ENCODE measurements around the gene EFHC1.
"Not testable (repeated sequence)": the region's sequence is repeated elsewhere in the genome, so short reads cannot be mapped to it uniquely, and the experiment has no call there.

EFHC1 gene

DNA sequence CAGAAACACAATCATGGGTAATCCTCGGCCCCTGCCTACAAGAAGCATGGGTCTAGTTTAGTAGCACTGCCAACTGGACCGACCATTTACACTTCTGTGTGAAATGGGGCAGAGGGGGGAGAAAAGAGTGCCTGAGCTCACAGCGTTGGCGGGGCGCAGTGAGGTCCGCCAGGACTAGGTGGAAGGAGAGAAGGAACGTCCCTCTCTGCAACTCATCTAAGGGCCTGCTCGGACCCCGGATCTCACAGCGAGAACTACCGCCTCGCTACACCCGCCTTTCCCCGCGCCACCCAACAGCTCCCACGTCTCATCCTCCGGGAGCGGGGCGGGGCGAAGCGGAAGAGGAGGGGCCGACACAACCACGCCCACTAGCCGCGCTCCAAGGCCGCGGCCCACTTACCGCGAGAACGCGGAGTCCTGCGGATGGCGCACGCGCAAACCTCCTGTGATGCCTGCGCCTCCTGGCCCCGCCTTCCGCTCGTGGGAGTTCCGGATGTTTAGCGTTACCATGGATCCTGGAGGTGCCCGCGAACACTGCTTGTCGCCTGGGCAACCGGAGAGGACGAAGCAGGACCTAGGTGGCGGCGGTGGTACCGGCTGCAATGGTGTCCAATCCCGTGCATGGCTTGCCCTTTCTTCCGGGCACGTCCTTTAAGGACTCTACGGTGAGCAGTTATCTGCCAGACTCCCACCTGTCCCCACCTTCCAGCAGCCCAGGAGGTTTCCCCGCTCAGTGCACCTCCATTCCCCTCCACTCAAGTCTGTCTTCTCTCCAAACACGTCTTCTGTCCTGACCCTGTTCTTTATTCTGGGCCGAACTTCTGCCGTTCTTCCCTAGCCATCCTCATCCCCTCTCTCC is at the start of gene EFHC1:
EFHC1 (plus strand) TSS at position 534 of the 859 bp plus-strand sequence; CDS start at position 603, 69 bp downstream.
- DNase-seq, result peak; percentile 77 to 91

DNA sequence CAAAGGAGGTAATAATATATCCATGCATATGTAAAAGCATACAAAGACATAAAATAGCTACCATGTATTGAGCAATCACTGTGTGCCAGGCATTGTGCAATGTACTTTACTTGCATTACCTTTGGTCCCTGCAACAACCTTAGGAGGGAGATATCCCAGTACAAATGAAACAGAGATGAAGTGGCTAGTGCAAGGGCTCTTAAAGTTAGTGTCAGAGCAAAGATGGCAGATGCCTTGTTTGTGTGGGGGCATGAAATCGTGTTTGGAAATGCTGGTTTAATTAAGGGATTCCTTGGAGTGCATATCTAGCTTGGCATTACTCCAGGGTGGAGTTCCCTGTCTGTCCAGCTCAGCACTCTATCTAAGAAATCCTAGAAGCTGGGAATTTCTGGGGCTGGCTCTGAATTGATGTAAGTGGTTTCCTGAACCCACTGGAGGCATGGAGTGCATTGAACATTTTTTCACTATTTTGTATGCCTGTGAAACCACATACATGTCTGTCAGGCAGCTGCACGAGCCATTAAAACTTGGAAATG is 48.4 kb upstream of the EFHC1 start:
- DNase-seq, result no peak

DNA sequence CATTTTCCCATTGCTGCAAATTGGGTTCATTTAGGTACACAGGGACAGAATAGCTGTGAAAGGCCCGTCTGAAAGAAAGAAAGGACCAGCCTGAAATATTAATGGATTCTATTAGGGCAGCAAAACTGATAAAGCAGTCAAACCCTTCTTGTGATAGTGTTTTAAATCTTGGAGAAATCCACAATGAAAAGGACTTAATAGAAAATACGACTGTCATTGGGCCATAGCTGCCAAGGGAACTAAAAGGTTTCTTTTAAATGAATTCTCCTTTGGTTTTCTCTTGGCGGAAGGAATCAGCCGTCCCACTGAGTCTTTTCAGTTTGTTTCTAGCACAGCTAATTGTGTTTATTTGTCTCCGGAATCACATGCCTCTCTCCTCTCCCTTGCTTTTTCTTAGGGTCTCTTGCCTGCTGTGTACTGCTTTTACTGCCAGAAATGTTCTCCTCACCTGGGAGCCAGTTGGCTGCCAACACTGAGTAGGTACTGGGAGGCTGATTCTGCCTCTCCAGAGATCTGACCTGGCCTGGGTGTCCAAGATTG is 46.9 kb upstream of the EFHC1 start:
- DNase-seq, result no peak

GRCh38 chr6:52374247-52374646 is 45.9 kb upstream of the EFHC1 start:
- no peak for DNase-seq

DNA sequence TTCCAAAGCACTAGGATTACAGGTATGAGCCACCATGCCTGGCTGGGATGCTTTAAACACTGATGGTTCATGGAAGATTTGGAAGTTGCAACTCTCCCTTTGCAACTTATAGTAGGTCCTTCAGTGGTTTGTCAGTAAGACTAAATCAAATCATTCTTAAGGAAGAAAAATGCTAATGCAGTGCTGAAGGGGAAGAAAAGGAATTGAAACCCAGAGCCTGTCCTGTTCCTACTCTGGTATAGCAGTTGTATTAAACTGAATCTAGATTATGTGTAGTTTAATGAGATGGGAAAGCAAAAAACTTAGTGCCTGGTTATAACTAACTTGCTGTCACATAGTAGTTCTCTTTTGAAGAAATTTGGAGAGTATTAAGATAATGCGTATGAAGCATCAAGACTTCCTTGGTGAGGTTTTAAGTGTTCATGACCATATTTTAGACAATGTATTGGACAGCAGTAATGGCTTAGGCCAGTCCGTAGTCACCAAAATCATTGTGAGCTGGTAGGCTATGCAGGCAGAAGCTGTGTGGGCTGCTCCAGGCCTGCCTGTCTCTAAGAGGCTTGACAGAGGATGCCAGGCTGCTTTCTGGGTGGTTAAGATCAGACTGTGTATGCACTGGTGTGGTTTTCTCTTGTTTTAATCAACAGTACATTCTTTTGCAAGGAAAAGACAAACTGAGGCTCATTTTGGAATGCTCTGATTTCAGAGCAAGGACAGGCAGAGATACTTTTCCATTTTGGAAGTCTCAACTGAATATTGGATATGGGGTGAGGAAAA is 44.2 kb upstream of the EFHC1 start:
- DNase-seq, result no peak

- DNase-seq, result no peak
Observed at GRCh38 chr6:52376763-52377162, 43.4 kb upstream of the EFHC1 start.

GRCh38 chr6:52377538-52378221 is 42.5 kb upstream of the EFHC1 start:
- DNase-seq, result no peak

DNA sequence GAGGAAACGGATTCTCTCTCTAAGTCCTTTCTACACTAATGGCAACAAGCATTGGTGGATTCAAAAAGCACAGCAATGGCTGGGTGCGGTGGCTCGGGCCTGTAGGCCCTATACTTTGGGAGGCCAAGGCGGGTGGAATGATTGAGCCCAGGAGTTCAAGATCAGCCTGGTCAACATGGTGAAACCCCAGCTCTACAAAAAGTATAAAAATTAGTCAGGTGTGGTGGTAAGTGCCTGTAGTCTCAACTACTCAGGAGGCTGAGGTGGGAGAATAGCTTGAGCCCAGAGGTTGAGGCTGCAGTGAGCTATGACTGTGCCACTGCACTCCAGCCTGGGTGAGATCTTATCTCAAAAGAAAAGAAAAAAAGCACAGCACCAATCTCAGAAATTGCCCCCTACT is 38.9 kb upstream of the EFHC1 start:
- DNase-seq, result no peak

GRCh38 chr6:52384145-52384766 is 35.9 kb upstream of the EFHC1 start:
- DNase-seq, result no peak

DNA sequence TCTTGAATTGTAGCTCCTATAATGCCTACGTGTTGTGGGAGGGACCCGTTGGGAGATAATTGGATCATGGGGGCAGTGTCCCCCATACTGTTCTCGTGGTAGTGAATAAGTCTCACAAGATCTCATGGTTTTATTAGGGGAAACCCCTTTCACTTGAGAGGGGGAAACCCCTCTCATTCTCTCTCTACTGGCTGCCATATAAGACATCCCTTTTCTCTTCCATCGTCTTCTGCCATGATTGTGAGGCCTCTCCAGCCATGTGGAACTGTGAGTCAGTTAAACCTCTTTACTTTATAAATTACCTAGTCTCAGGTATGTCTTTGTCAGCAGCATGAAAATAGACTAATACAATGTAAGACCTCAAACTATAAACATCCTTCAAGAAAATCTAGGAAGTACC is 35.1 kb upstream of the EFHC1 start:
- DNase-seq, result no peak

DNA sequence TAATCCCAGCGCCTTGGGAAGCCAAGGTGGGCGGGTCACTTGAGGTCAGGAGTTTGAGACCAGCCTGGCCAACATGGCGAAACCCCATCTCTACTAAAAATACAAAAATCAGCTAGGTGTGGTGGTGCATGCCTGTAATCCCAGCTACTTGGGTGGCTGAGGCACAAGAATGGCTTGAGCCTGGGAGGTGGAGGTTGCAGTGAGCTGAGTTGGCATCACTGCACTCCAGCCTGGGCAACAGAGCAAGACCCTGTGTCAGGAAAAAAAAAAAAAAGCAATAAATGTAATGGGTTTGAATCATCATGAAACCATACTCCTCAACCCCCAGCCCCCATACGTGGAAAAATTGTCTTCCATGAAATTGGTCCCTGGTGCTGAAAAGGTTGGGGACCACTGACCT is 32.0 kb upstream of the EFHC1 start:
- not testable (repeated sequence) for DNase-seq

GRCh38 chr6:52388790-52389189 is 31.4 kb upstream of the EFHC1 start:
- DNase-seq, result peak; percentile 22 to 65

DNA sequence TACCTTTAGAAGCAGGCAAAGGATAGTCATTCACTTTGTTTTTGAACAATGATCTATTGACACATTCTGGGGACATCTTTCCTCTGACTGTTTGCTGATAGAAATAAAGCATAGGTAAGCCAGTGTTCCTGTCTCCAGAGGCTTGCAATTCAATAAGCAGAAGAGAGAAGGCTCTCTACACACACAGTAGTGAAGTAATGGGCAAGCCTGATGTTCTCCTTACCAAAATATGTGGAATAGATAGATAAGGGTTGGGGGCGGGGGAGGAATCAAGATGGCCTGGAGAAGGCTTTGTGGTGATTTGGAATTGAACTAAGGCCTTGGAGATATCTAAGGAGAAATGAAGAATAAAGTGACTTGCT is 30.9 kb upstream of the EFHC1 start:
- no peak for DNase-seq

DNA sequence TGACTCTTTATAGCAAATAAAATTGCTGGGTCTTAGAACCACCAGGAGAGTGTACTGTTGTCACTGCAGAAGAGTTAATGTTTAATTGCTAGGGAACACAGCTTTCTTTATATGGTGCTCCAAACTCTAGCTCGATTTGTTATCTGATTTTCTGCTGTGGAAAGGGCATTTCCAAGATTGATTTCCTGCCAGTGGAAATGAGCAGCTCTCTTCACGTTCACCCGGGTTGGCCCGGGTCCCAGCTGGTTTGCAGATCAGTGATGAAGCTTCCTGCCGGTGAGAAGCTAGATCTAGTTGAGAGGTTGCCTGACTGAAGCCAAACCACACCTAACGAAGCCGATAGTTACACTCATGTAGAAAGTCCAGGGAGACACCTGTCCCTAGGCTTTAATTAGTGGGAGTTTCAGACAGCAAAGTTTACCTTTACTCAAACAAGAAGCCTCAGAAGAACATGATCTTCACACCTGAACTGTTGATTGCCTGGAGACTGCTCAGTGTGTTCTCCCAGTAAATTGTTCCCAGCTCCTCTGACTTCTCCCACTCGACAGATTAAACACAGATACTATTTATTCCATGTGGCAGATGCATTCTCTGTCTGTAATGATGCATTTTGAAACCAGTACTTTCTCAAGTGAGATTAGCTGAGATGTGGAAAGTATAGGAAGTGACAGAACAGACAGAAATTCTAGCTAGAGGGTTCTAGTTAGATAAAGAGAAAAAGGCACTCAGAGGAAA is 30.3 kb upstream of the EFHC1 start:
- DNase-seq, result peak in 1 of 2 experiments; percentile 54

DNA sequence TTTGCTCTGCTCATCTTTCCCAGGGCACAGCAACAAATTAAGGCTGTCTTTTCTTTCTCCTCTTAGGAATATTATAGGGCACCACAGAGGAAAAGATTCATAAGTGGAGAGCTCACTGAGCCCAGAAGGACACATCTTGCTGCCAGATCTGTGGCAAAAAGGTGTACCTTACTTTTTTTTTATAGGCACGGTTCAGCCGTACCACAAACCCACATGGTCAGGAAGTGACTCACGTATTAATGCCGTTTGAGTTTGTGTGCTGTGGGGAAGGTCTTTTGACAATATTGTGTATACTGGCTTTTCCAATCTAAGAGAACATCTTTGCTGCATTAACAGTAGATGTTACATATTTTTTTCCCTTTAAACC is 29.8 kb upstream of the EFHC1 start:
- DNase-seq, result no peak

DNA sequence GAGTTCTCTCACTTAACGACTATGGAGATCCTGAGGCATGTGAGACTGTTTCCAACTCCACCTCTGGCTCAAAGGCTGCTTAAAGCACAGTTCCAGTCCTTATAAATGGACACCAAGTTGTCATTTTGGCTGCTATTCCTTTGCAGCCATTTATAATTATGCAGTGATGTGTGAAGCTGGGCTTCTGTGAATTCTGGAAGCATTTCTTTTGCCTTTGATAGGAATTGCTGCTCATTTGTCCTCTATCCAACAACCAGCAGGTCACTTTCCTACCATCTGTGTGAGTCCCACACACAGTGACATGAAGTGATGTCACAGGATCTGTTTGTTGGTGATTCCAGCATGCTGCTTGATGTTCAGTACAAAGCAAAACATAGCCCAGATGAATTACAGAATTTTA is 28.5 kb upstream of the EFHC1 start:
- DNase-seq, result peak; percentile 96 to 99

- no peak for DNase-seq
Observed at GRCh38 chr6:52392944-52393343, 27.2 kb upstream of the EFHC1 start.

DNA sequence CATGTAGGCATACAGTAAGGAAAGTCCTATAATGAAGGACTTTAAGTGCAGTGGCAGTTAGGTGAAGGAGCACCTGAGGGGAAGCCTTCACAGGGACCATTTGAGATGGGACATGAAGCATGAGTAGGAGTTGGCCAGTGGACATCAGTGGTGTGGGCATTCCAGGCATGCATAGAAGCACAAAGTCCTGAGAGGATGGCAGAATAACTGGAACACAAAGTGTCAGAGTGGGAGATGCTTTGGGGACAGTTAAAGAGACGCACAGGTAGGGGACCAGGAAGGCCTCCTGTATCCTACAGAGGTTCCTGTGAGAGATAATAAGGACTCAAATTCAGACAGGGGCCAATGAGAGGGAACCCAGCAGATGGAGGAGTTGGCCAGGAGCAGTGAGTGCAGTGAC is 26.4 kb upstream of the EFHC1 start:
- DNase-seq, result no peak

- no peak for DNase-seq
Observed at GRCh38 chr6:52394251-52394666, 25.9 kb upstream of the EFHC1 start.

- DNase-seq, result no peak
Observed at GRCh38 chr6:52395969-52396368, 24.2 kb upstream of the EFHC1 start.

DNA sequence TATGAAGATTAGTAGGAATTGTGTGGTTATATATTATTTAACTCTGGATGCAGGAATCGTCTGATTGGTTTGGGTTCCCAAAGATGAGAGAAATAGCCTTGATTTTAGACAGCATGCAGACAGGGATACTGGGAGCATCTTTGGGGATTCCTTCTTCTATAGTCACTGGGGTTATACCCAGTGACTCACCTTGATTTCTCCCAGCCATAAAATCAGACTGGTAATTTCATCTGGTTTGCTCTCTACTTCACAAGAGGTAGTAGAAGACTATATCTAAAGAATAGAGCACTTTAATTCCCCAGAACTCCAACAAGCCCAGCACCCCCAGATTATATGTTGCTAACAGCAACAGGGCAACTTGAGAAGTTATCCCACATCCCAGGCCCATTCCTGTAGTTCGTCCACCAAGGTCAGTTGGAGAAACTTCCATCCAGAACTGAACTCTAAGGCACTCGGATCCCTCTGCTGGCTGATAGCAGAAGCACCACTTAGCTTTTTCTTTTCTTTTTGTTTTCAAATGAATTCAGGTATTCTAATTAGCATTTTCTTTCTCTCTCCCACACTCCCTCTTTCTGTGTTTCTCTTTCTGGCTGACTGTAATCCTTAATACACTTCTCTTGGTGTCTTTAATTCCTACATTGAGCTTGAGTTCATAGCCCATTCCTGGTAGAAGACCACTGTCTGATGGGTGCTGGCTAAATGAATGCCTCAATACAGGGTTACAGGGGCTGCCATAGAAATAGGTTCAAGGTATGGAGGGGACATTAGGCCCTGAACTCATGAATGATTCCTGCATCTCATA is 20.4 kb upstream of the EFHC1 start:
- no peak for DNase-seq

Data from cerebellar nuclear complex (tissue), 1 donor.